HepG2 (cell line): ENCODE data around the gene ILRUN. TPM values are rescaled to one million over a fixed set of nuclear protein-coding genes. Genes with fewer than 3 reads are reported as not detected.

Experiments used
- BORCS8-MEF2B ChIP-seq: sonication (generic); formaldehyde crosslinking; IDR thresholded peaks from 2 replicates; pipeline ENCODE4 v1.8.0; 2022; ENCODE audit warnings: mild to moderate bottlenecking, missing genetic modification reagents
- DPF2 ChIP-seq: sonication (generic); formaldehyde crosslinking; IDR thresholded peaks from 2 replicates; pipeline ENCODE4 v1.4.0; 2020; ENCODE audit warnings: mild to moderate bottlenecking, low read depth, missing genetic modification reagents, borderline replicate concordance
- HDAC2 ChIP-seq: sonication (generic); formaldehyde crosslinking; IDR thresholded peaks from 2 replicates; pipeline ENCODE4 v1.4.0; 2020; ENCODE audit warnings: missing genetic modification reagents
- HOXA7 ChIP-seq: sonication (generic); formaldehyde crosslinking; IDR thresholded peaks from 2 replicates; pipeline ENCODE4 v1.8.1; 2022; ENCODE audit warnings: mild to moderate bottlenecking, missing genetic modification reagents, moderate library complexity
- KDM2A ChIP-seq: sonication (generic); formaldehyde crosslinking; IDR thresholded peaks from 2 replicates; pipeline ENCODE4 v1.4.0; 2020; ENCODE audit warnings: low read depth, missing genetic modification reagents, borderline replicate concordance
- MED8 ChIP-seq: sonication (generic); formaldehyde crosslinking; IDR thresholded peaks from 2 replicates; pipeline ENCODE4 v1.8.1; 2023; ENCODE audit warnings: mild to moderate bottlenecking, missing genetic modification reagents; ENCODE audit not compliant: insufficient replicate concordance
- PAX8 ChIP-seq: sonication (generic); formaldehyde crosslinking; IDR thresholded peaks from 2 replicates; pipeline ENCODE4 v1.8.0; 2022; ENCODE audit warnings: mild to moderate bottlenecking, missing genetic modification reagents, borderline replicate concordance
- PHF21A ChIP-seq: sonication (generic); formaldehyde crosslinking; IDR thresholded peaks from 2 replicates; pipeline ENCODE4 v1.5.0; 2020; ENCODE audit warnings: mild to moderate bottlenecking, missing genetic modification reagents
- PHF8 ChIP-seq: sonication (generic); formaldehyde crosslinking; IDR thresholded peaks from 2 replicates; pipeline ENCODE4 v1.5.0; 2020; ENCODE audit warnings: missing genetic modification reagents
- SOX13 ChIP-seq, 3 experiments: fragments of 450-650 bp in 1 of 3; sonication (generic) in 1 of 3; formaldehyde crosslinking in 1 of 3; IDR thresholded peaks in 2 of 3; conservative IDR thresholded peaks in 1 of 3; 2 replicates each; pipeline versions ENCODE4 v1.5.0 to v1.6.1; 2016 to 2020; ENCODE audit warnings: antibody characterized with exemption in 1 of 3, mild to moderate bottlenecking in 1 of 3, missing compliant biosample characterization in 1 of 3, missing genetic modification reagents in 1 of 3, moderate library complexity in 1 of 3
- SP140L ChIP-seq: sonication (generic); formaldehyde crosslinking; IDR thresholded peaks from 2 replicates; pipeline ENCODE4 v1.4.0; 2020; ENCODE audit warnings: missing genetic modification reagents, borderline replicate concordance
- ZNF256 ChIP-seq: sonication (generic); formaldehyde crosslinking; conservative IDR thresholded peaks from 2 replicates; pipeline ENCODE4 v1.4.0; 2020; ENCODE audit warnings: missing genetic modification reagents
- ZNF274 ChIP-seq: sonication (generic); formaldehyde crosslinking; IDR thresholded peaks from 2 replicates; pipeline ENCODE4 v1.5.1; 2020; ENCODE audit warnings: mild to moderate bottlenecking, missing genetic modification reagents
- ZNF652 ChIP-seq: IDR thresholded peaks from 2 replicates; pipeline ENCODE4 v1.6.1; 2016; ENCODE audit warnings: low read depth, borderline replicate concordance
- polyA plus RNA-seq, 8 experiments: library from polyadenylated mRNA; depleted of rRNA in 3 of 8; stranded (reverse) in 7 of 8; unstranded in 1 of 8; fragments of >200 nt; fragmentation: Illumina TruSeq in 4 of 8; extraction: Trizol in 4 of 8; gene quantifications; 2 replicates each; pipeline versions ENCODE4 v1.2.1 to v1.2.3, GENCODE V29; 2011 to 2016; ENCODE audit warnings: low read depth in 4 of 8, missing spikeins in 1 of 8, mixed read lengths in 1 of 8; ENCODE audit not compliant: insufficient read depth in 1 of 8
- total RNA-seq, 5 experiments: library from RNA; depleted of rRNA; stranded (reverse); fragments of >200 nt; fragmentation: Illumina TruSeq; extraction: Trizol; gene quantifications; 2 replicates each; pipeline ENCODE4 v1.2.3, GENCODE V29; 2016; ENCODE audit warnings: low read depth in 1 of 5
- TF ChIP-seq, protein P1 (sequence below): IDR thresholded peaks from 2 replicates; pipeline ENCODE4 v1.6.1; 2016; ENCODE audit warnings: low read depth, missing genetic modification reagents, missing compliant biosample characterization
- TF ChIP-seq, protein P2 (sequence below): sonication (generic); formaldehyde crosslinking; conservative IDR thresholded peaks from 2 replicates; pipeline ENCODE4 v1.4.0; 2020; ENCODE audit warnings: missing genetic modification reagents

Gene ILRUN
- total and polyA plus RNA-seq, 2 of the 13 experiments (the other 11 are each of a cell fraction or from before 2014, with no cell fraction given): 45.5 to 66.6 TPM

- TF ChIP-seq, protein P1, sequence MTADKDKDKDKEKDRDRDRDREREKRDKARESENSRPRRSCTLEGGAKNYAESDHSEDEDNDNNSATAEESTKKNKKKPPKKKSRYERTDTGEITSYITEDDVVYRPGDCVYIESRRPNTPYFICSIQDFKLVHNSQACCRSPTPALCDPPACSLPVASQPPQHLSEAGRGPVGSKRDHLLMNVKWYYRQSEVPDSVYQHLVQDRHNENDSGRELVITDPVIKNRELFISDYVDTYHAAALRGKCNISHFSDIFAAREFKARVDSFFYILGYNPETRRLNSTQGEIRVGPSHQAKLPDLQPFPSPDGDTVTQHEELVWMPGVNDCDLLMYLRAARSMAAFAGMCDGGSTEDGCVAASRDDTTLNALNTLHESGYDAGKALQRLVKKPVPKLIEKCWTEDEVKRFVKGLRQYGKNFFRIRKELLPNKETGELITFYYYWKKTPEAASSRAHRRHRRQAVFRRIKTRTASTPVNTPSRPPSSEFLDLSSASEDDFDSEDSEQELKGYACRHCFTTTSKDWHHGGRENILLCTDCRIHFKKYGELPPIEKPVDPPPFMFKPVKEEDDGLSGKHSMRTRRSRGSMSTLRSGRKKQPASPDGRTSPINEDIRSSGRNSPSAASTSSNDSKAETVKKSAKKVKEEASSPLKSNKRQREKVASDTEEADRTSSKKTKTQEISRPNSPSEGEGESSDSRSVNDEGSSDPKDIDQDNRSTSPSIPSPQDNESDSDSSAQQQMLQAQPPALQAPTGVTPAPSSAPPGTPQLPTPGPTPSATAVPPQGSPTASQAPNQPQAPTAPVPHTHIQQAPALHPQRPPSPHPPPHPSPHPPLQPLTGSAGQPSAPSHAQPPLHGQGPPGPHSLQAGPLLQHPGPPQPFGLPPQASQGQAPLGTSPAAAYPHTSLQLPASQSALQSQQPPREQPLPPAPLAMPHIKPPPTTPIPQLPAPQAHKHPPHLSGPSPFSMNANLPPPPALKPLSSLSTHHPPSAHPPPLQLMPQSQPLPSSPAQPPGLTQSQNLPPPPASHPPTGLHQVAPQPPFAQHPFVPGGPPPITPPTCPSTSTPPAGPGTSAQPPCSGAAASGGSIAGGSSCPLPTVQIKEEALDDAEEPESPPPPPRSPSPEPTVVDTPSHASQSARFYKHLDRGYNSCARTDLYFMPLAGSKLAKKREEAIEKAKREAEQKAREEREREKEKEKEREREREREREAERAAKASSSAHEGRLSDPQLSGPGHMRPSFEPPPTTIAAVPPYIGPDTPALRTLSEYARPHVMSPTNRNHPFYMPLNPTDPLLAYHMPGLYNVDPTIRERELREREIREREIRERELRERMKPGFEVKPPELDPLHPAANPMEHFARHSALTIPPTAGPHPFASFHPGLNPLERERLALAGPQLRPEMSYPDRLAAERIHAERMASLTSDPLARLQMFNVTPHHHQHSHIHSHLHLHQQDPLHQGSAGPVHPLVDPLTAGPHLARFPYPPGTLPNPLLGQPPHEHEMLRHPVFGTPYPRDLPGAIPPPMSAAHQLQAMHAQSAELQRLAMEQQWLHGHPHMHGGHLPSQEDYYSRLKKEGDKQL: no peak
- peak; percentile 62; the same call in 1 of the 2 replicates for TF ChIP-seq DPF2 (CRISPR knock-in tag)
- TF ChIP-seq HDAC2 (CRISPR knock-in tag): no peak
- TF ChIP-seq MED8 (CRISPR knock-in tag): no peak
- no peak for TF ChIP-seq BORCS8-MEF2B (CRISPR knock-in tag)
- no peak for TF ChIP-seq KDM2A (CRISPR knock-in tag)
- TF ChIP-seq HOXA7: no peak
- TF ChIP-seq, protein P2, sequence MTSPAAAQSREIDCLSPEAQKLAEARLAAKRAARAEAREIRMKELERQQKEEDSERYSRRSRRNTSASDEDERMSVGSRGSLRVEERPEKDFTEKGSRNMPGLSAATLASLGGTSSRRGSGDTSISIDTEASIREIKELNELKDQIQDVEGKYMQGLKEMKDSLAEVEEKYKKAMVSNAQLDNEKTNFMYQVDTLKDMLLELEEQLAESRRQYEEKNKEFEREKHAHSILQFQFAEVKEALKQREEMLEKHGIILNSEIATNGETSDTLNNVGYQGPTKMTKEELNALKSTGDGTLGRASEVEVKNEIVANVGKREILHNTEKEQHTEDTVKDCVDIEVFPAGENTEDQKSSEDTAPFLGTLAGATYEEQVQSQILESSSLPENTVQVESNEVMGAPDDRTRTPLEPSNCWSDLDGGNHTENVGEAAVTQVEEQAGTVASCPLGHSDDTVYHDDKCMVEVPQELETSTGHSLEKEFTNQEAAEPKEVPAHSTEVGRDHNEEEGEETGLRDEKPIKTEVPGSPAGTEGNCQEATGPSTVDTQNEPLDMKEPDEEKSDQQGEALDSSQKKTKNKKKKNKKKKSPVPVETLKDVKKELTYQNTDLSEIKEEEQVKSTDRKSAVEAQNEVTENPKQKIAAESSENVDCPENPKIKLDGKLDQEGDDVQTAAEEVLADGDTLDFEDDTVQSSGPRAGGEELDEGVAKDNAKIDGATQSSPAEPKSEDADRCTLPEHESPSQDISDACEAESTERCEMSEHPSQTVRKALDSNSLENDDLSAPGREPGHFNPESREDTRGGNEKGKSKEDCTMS (CRISPR knock-in tag): no peak
- no peak for TF ChIP-seq ZNF652
- TF ChIP-seq SOX13 (IDR thresholded peaks at IDR 0.05): no peak
- peak in 1 of 2 experiments; percentile 76; a peak in 2 of 4 replicates for TF ChIP-seq SOX13 (CRISPR knock-in tag; conservative IDR thresholded peaks at IDR 0.05 in 1 of 2, IDR thresholded peaks at IDR 0.05 in 1 of 2)
- no peak for TF ChIP-seq ZNF274 (CRISPR knock-in tag)
- 0 out of 2 replicates have a peak, but pooled peaks have one; percentile 26 for TF ChIP-seq PHF21A (CRISPR knock-in tag)
- TF ChIP-seq PAX8 (CRISPR knock-in tag): no peak
- TF ChIP-seq PHF8: no peak
- TF ChIP-seq SP140L: no peak
- TF ChIP-seq ZNF256 (CRISPR knock-in tag): no peak
These were observed 28.9 kb downstream of the ILRUN start (continued) for GRCh38 chr6:34667481-34668238.
